ENCODE data around the gene TMPRSS11E. TPM values are rescaled to one million over a fixed set of nuclear protein-coding genes. Genes with fewer than 3 reads are reported as not detected.
"Not testable (repeated sequence)": the region's sequence is repeated elsewhere in the genome, so short reads cannot be mapped to it uniquely, and the experiment has no call there.

Gene TMPRSS11E
- total RNA-seq, 1 experiment from 2014 or later: not detected

- POLR2A ChIA-PET: no interaction called here
- Histone ChIP-seq H3K36me3 (ENCODE audit: control insufficient read depth, insufficient read depth, low read length) (no peaks in the 10 kb centered on the region), H3K4me1 (ENCODE audit: control insufficient read depth, insufficient read depth, low read length) (no peaks in the 10 kb centered on the region)
Measured at GRCh38 chr4:68410149-68410548, 37.1 kb upstream of the TMPRSS11E start.

GRCh38 chr4:68410643-68411042 is 36.6 kb upstream of the TMPRSS11E start:
- intact Hi-C loops (cut with micrococcal nuclease; ENCODE audit: unreplicated experiment) (no loop called here), in situ Hi-C loops (cut with HindIII; ENCODE audit: low pct_unique_long_range_greater_than_20kb, low sequenced_read_pairs) (no loop called here)
- Histone ChIP-seq H3K27ac (ENCODE audit: low read length) (no peak overlapping the region), H3K36me3 (ENCODE audit: control insufficient read depth, insufficient read depth, low read length) (no peaks in the 10 kb centered on the region), H3K9me3 (ENCODE audit: control insufficient read depth, insufficient read depth, low read depth, low read length) (no peaks in the 10 kb centered on the region), H3K4me1 (ENCODE audit: control insufficient read depth, insufficient read depth, low read length) (no peaks in the 10 kb centered on the region), H3K27me3 (ENCODE audit: control insufficient read depth, insufficient read depth, low read length) (no peaks in the 10 kb centered on the region), H3K4me3 (ENCODE audit: low read depth in 2 of 2, low read length in 2 of 2) (no peak overlapping the region)
- TF ChIP-seq POLR2AphosphoS5 (IDR thresholded peaks at IDR 0.05; ENCODE audit: low read depth, low read length) (no peak), SIN3A (IDR thresholded peaks at IDR 0.05; ENCODE audit: borderline replicate concordance, insufficient read depth, low read depth, low read length) (no peak), REST (IDR thresholded peaks at IDR 0.05; ENCODE audit: insufficient read depth in 1 of 2, low read depth in 2 of 2, low read length in 1 of 2) (no peak), CTCF (IDR thresholded peaks at IDR 0.05) (no peak), TCF7L2 (IDR thresholded peaks at IDR 0.05; ENCODE audit: low read depth, low read length) (no peak)
- DNase-seq (ENCODE audit: low read depth, low spot score) (no peak), ATAC-seq (no peak)
- BruUV-seq (replicated peaks): no TSS peak
- POLR2A ChIA-PET: no interaction called here
- CTCF ChIA-PET: no interaction called here

More at GRCh38 chr4:68410149-68410548, 37.1 kb upstream of the TMPRSS11E start:
- CTCF ChIA-PET: no interaction called here
- Histone ChIP-seq H3K4me3 (ENCODE audit: low read depth in 2 of 2, low read length in 2 of 2) (no peak overlapping the region), H3K9me3 (ENCODE audit: control insufficient read depth, insufficient read depth, low read depth, low read length) (no peaks in the 10 kb centered on the region), H3K27me3 (ENCODE audit: control insufficient read depth, insufficient read depth, low read length) (no peaks in the 10 kb centered on the region), H3K27ac (ENCODE audit: low read length) (no peak overlapping the region)
- TF ChIP-seq REST (IDR thresholded peaks at IDR 0.05; ENCODE audit: insufficient read depth in 1 of 2, low read depth in 2 of 2, low read length in 1 of 2) (no peak), SIN3A (IDR thresholded peaks at IDR 0.05; ENCODE audit: borderline replicate concordance, insufficient read depth, low read depth, low read length) (no peak), TCF7L2 (IDR thresholded peaks at IDR 0.05; ENCODE audit: low read depth, low read length) (no peak), POLR2AphosphoS5 (IDR thresholded peaks at IDR 0.05; ENCODE audit: low read depth, low read length) (no peak), CTCF (IDR thresholded peaks at IDR 0.05) (no peak)
- in situ Hi-C loops (cut with HindIII; ENCODE audit: low pct_unique_long_range_greater_than_20kb, low sequenced_read_pairs) (no loop called here), intact Hi-C loops (cut with micrococcal nuclease; ENCODE audit: unreplicated experiment) (no loop called here)
- no peak for ATAC-seq
- BruUV-seq (replicated peaks): no TSS peak
- no peak for DNase-seq (ENCODE audit: low read depth, low spot score)

GRCh38 chr4:68412031-68412430 is 35.2 kb upstream of the TMPRSS11E start:
- intact Hi-C loops (cut with micrococcal nuclease; ENCODE audit: unreplicated experiment); in situ Hi-C loops (cut with HindIII; ENCODE audit: low pct_unique_long_range_greater_than_20kb, low sequenced_read_pairs): not testable (repeated sequence)

More at GRCh38 chr4:68412031-68412430, 35.2 kb upstream of the TMPRSS11E start:
- H3K27me3 ChIP-seq (ENCODE audit: control insufficient read depth, insufficient read depth, low read length); POLR2A ChIA-PET; H3K4me3 ChIP-seq (ENCODE audit: low read depth in 2 of 2, low read length in 2 of 2); H3K36me3 ChIP-seq (ENCODE audit: control insufficient read depth, insufficient read depth, low read length); BruUV-seq (replicated peaks); ATAC-seq; DNase-seq (ENCODE audit: low read depth, low spot score); CTCF ChIA-PET; H3K27ac ChIP-seq (ENCODE audit: low read length); H3K4me1 ChIP-seq (ENCODE audit: control insufficient read depth, insufficient read depth, low read length); H3K9me3 ChIP-seq (ENCODE audit: control insufficient read depth, insufficient read depth, low read depth, low read length): not testable (repeated sequence)
